ENCODE measurements around the gene SCAPER. TPM values are rescaled to one million over a fixed set of nuclear protein-coding genes. Genes with fewer than 3 reads are reported as not detected.
"Not testable (repeated sequence)": the region's sequence is repeated elsewhere in the genome, so short reads cannot be mapped to it uniquely, and the experiment has no call there.

Gene SCAPER
- total RNA-seq, 1 experiment from 2014 or later: 7.4 TPM

GRCh38 chr15:76887280-76888141 is 17.6 kb downstream of the SCAPER start:
- H3K9me3 ChIP-seq (ENCODE audit: control insufficient read depth, low read depth, low read length); H4K8ac ChIP-seq (replicated peaks; ENCODE audit: insufficient read length, low read depth, low read length); H2BK120ac ChIP-seq (ENCODE audit: low read depth, low read length, poor library complexity, severe bottlenecking); H3K36me3 Mint-ChIP-seq (ENCODE audit: insufficient read depth in 1 of 3, low read depth in 3 of 3); H2BK5ac ChIP-seq (ENCODE audit: insufficient read length, low read length); H3K27me3 Mint-ChIP-seq (ENCODE audit: low read depth); H3K4me1 Mint-ChIP-seq; H3K23me2 ChIP-seq (ENCODE audit: insufficient read length, low read depth, low read length, poor library complexity, severe bottlenecking); H3K56ac ChIP-seq (ENCODE audit: insufficient read length, low read depth, low read length); H3K4me3 Mint-ChIP-seq; H3K79me1 ChIP-seq (ENCODE audit: insufficient read depth, low read depth, low read length, poor library complexity, severe bottlenecking); H3K23ac ChIP-seq (ENCODE audit: insufficient read length, low read depth, low read length); H3K4me2 ChIP-seq (ENCODE audit: insufficient read depth, insufficient read length, low read length); H4K5ac ChIP-seq (ENCODE audit: insufficient read length, low read depth, low read length); H3K9ac ChIP-seq (ENCODE audit: extremely low read depth, insufficient read length, low read length); H2BK15ac ChIP-seq (ENCODE audit: low read depth, low read length); H3K4me1 ChIP-seq (ENCODE audit: insufficient read depth, low read length); H3K27me3 ChIP-seq (ENCODE audit: insufficient read depth, low read length); H2BK20ac ChIP-seq (ENCODE audit: low read depth, low read length, poor library complexity, severe bottlenecking); H3K79me2 ChIP-seq (ENCODE audit: insufficient read depth, low read length); H4K91ac ChIP-seq (ENCODE audit: insufficient read length, low read depth, low read length); H3K4ac ChIP-seq (ENCODE audit: low read depth, low read length); H2AFZ ChIP-seq (ENCODE audit: low read length); H3K27ac ChIP-seq (ENCODE audit: insufficient read length, low read depth, low read length); DNase-seq; H2BK12ac ChIP-seq (ENCODE audit: insufficient read length, low read depth, low read length); H2AK5ac ChIP-seq (ENCODE audit: insufficient read length, low read length); H4K20me1 ChIP-seq (ENCODE audit: control insufficient read depth, insufficient read depth, insufficient read length); H3K14ac ChIP-seq (ENCODE audit: insufficient read depth, low read length); H3K18ac ChIP-seq (ENCODE audit: insufficient read length, low read depth, low read length); H3T11ph ChIP-seq (ENCODE audit: low read length); H3K9me3 Mint-ChIP-seq: not testable (repeated sequence)
- no CpG with 5 or more reads among the region's 14 CpGs for WGBS (ENCODE audit: extremely low coverage, insufficient read length, low lambda C conversion rate)
- peak overlapping the region in 1 of 3 experiments; percentile 70; a peak in 1 of 7 replicates for H3K27ac Mint-ChIP-seq

All from H9 (cell line).